Subcutaneous adipose tissue (tissue), 4 donors: Measurements from ENCODE around the gene LRRC41. TPM values are rescaled to one million over a fixed set of nuclear protein-coding genes. Genes with fewer than 3 reads are reported as not detected.

Experiments
- CTCF ChIP-seq: fragments of 450-650 bp; IDR thresholded peaks from one replicate; pipeline ENCODE4 v1.5.1; 2016; ENCODE audit warnings: low read depth, mild to moderate bottlenecking, control low read depth, antibody characterized with exemption, moderate library complexity
- total RNA-seq, 4 donors: library from RNA; depleted of rRNA; stranded (reverse); fragments of >200 nt; gene quantifications; one replicate each; pipeline ENCODE4 v1.1.0, GENCODE V29; 2016

Gene LRRC41
- total RNA-seq, 4 donors from 2014 or later: 44.7 to 58.0 (median 52.0) TPM

- TF ChIP-seq CTCF: no peak
Observed at GRCh38 chr1:46278807-46279206, 24.6 kb downstream of the LRRC41 start.

DNA sequence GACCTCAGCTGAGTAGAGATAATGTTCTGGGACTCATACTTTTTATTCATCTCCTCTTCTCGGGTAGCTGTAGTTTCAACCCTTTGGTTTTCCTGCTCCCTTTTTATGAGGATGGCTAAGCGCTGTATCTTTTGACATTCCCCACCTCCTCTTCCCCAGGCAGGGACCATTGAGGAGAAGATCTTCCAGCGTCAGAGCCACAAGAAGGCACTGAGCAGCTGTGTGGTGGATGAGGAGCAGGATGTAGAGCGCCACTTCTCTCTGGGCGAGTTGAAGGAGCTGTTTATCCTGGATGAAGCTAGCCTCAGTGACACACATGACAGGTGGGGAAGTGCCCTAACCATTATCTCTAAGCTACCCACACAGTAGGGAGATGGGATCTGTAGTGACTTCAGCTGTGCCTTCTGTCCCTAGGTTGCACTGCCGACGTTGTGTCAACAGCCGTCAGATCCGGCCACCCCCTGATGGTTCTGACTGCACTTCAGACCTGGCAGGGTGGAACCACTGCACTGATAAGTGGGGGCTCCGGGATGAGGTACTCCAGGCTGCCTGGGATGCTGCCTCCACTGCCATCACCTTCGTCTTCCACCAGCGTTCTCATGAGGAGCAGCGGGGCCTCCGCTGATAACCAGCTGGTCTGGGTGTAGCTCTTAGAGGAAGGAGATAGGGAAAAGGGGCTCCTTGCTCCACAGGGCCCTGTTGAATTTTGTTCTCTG, 25.6 kb downstream of the LRRC41 start:
- no peak for TF ChIP-seq CTCF

DNA sequence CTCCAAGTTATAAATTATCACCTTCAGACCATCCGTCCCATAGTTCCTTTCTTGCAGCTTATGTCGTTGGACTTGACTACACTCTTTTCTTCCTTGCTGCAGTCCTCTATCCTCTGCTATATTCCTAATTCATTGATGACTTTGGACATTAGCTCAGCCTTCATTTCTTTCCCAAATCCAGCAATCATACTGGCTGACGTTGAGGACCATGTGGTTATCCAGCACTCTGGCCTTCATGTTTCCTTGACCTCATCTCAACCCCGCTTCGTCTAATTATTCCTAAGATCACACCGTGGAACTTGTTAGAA, 28.4 kb downstream of the LRRC41 start:
- no peak for TF ChIP-seq CTCF

DNA sequence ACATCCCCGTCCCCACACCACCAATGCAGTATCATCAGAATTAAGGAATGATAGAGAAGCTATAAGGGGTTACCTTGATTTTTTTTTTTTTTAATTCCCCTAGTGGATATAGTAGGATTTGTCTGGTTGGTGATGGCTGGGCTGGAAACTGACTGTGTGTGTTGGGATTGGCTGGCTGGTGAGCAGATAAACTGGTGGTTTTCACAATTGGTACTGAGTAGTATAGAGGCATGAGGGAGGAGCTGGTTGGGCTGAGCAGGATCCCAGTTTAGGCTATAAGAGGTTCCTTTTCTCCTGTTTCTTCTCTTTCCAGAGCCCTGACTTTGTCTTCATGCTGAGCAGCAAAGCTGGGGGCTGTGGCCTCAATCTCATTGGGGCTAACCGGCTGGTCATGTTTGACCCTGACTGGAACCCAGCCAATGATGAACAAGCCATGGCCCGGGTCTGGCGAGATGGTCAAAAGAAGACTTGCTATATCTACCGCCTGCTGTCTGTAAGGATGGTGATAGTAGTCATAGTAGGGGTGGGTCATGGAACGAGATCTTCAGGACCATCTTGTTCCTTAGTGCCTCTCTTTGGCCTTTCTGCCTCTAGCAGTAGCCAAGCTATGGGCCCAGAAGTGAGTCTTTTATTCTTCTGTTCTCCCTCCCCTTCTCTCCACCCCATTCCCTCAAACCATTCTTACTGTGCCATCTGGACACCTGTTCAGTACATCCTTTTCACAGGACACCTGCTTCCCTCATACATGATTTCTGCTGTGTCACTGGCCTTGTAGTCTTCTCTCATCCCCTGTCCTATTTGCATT, 29.0 kb downstream of the LRRC41 start:
- no peak for TF ChIP-seq CTCF

- no peak for TF ChIP-seq CTCF
Observed at GRCh38 chr1:46268578-46268977, 34.8 kb downstream of the LRRC41 start.

DNA sequence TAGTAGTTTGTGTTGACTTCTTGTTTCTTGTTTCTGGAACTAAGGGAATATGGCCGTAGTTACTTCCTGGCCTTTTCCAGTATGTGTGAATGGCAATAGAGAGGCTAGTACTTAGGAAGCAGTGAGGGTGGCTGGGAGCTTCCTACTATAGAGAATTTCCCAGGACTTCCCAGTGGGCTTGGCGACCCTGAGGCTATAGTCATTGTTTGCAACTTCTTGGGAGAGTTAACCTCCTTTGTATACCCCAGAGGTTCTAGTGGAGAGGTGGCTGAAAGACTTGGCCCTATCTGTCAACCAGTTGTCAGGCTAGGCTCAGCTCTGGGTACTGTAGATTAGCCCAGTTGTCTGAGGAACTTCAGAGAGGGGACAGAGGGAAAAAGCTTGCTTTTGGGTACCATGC, 40.3 kb downstream of the LRRC41 start:
- no peak for TF ChIP-seq CTCF

GRCh38 chr1:46262508-46262907, 40.9 kb downstream of the LRRC41 start:
- no peak for TF ChIP-seq CTCF
